GM23248 (cell line): ENCODE results near the gene CPNE4.

Source experiments
- EZH2 ChIP-seq: fragments of 200-600 bp; sonication (generic); IDR thresholded peaks from 2 replicates; pipeline ENCODE4 v1.6.1; 2018; ENCODE audit warnings: antibody characterized with exemption, mild to moderate bottlenecking; ENCODE audit not compliant: insufficient read depth, poor library complexity, severe bottlenecking
- EZH2phosphoT487 ChIP-seq: fragments of 200-600 bp; sonication (generic); IDR thresholded peaks from 2 replicates; pipeline ENCODE4 v1.6.1; 2018; ENCODE audit warnings: antibody characterized with exemption, moderate library complexity, mild to moderate bottlenecking, low read depth; ENCODE audit not compliant: insufficient read depth

- TF ChIP-seq EZH2 (no peak), EZH2phosphoT487 (no peak)
Observed at GRCh38 chr3:132008837-132009236, 26.0 kb downstream of the CPNE4 start.
